Limb (tissue), 2 donors: ENCODE data around the gene MCHR1.

ENCODE experiments used
- DNase-seq, 2 donors: peaks; one replicate each; pipeline ENCODE4 v3.0.0-alpha.2; 2016; ENCODE audit errors: extremely low spot score in 2 of 2

Gene MCHR1

DNA sequence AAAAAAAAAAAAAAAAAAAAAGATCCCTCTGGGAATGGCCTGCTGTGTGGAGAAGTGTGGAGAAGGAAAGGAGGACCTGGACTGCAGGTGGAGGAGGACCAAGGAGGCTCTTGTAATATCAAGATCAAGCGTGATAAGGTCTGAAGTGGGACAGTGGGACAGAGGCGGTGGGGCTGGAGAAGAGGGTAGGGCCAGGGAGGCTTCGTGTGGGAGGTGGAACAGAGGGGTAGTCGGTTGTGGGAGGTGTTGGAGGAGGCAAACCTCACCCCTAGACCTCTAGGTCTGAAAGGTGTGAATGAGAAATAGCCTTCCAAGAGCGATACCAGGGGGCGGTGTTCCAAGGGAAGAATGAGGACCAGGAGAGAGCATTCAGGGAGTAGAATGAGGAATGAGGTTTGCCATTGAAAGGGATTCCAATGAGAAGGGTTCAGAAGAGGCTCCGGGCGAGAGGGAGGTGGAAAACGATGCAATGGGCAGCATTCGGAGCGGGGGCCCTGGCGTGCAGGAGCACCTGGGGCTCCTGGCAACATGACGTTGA is 44.2 kb downstream of the MCHR1 start:
- DNase-seq, result no peak

DNA sequence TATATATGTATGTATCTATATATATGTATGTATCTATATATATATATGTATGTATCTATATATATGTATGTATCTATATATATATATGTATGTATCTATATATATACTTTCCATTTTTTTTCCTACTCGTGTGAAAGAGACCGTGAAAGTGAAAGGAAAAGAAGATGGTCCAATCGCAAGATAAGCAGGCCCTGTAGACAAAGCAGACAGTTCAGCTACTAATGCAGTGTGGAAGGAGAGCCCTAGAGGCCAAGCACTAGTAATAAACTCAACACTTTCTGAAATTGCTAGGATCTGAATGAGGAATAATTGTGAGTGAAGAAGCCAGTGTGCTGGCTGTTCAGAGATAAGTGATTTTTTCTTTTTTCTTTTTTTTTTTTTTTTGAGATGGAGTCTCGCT is 47.2 kb downstream of the MCHR1 start:
- no peak for DNase-seq

DNA sequence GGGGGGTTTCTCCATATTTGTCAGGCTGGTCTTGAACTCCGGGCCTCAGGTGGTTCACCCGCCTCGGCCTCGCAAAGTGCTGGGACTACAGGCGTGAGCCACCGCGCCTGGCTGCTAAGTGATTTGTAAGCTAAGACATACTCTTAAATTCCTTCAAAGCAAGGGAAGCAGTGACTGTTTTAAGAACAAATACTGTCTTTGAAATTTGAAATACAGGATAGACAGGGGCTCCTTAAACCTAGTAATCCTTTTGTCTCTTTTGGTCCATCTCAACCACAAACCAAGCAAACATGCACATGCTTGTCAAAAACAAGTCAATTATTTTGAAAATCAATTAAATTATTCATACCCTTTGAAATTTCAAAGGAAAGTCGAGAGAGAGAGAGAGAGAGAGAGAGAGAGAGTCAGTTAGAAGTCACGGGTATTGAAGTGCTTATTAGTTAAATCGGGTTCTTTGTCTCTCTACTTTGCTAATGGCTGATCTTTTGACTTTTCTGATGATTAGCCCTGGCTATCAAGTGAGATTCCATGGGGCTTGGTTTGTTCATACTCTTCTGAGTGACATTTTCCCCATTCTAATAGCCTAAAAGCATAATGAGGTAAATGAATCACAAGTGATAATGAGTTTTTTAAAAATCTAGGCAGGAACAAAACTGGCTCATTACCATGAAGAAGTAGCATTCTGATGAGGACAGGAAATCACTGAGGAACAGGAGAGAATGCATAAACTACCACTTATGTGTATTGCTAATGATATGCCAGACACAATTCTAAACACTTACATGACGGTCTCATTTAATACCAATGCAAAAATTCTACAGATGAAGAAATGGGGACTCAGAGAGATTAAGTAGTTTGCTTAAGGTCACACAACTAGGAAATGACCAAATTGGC is 48.0 kb downstream of the MCHR1 start:
- no peak for DNase-seq

DNA sequence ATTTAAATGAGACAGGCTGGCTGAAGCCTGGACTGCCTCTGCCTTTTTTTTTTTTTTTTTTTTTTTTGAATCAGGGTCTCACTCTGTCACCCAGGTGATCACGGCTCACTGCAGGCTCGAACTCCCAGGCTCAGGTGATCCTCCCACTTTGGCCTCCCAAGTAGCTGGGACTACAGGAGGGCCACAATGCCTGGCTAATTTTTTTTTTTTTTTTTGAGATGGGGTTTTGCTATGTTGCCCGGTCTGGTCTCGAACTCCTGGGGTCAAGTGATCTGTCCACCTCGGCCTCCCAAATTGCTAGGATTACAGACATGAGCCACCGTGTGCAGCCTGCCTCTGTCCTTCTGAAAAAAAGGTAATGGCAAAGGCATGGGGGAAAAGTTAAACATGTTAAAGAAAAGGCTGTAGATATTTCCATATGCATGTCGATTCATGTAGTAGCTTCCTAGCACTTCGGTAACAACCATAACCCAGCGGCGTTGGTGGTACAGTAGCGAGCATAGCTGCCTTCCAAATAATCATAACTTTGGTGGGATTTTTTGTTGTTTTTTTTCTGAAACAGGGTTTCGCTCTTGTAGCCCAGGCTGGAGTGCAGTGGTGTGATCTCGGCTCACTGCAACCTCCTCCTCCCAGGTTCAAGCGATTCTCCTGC is 48.8 kb downstream of the MCHR1 start:
- DNase-seq, result no peak

DNA sequence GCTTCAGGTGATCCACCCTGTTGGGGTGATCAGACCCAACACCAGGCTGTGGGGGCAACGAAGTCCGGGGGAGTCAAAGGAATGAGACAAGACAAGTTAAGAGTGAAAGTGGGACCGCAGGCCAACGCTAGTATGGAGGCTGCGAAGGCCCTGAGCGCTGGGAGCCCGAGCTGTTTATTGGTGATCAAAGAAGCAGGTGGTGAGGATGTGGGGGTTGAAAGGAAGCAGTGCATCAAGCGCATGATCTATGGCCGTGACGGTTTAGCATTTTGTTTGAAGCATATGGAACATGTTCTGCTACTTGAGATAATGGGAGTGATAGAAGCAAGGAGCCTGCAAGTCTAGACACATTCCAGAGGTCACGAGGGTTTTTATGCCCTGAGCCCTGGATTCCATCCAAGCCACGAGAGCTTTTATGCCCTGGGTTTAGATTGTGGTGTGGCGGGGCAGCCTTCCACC is 49.5 kb downstream of the MCHR1 start:
- DNase-seq, result no peak

DNA sequence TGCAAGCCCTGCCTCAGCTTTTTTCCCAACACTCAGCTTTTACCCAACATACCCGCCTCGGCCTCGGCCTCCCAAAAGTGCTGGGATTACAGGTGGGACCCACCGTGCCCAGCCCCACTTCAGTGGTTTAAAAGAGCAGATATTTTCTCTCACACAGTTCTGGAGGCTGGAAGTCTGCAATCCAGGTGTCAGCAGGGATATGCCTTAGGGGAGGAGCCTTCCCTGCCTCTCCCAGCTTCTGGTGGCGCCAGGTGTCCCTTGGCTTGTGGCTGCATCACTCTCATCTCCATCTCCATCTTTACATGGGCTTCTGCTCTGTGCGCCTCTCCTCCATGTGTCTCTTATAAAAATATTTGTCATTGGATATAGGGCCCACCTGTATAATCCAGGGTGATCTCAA is 50.0 kb downstream of the MCHR1 start:
- no peak for DNase-seq
